Right renal pelvis (tissue), 4 donors: ENCODE data around the gene ACTRT1. TPM values are rescaled to one million over a fixed set of nuclear protein-coding genes. Genes with fewer than 3 reads are reported as not detected.

Source experiments
- DNase-seq, 4 donors: peaks; one replicate each; pipeline ENCODE4 v3.0.0-alpha.2; 2013; ENCODE audit warnings: low read depth in 4 of 4, low spot score in 3 of 4, missing footprints in 1 of 4
- polyA plus RNA-seq, 4 donors: library from polyadenylated mRNA; unstranded; fragments of 120-200 nt; gene quantifications; one replicate each; pipeline ENCODE4 v1.2.1, GENCODE V29; 2013; ENCODE audit not compliant: insufficient read length in 4 of 4

Gene ACTRT1
- not detected for polyA plus RNA-seq

- DNase-seq = no peak
These were observed at the start of gene ACTRT1 for GRCh38 chrX:128052303-128052702. ACTRT1 (minus strand) TSS chrX:128052403; CDS start chrX:128052206, 197 bp downstream.

DNA sequence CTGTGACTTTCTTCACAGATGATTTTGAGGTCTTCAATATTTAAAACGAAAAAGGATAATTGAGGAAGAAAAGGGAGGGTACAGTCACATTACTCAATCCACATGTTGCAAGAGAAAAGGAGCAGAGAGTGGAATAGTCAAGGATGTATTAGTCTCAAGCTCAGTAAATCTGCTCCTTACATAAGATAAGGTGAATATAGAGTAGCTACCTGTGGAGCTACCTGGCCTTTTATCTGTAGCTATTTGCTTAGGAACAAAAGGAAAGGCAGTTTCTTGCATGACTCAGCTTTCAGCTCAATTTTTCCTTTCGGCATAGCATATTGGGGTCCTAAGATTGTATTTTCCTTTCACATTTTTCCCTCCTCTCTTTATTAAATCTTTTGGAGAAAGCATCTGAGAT lies 26.3 kb upstream of the ACTRT1 start:
- DNase-seq = no peak

DNA sequence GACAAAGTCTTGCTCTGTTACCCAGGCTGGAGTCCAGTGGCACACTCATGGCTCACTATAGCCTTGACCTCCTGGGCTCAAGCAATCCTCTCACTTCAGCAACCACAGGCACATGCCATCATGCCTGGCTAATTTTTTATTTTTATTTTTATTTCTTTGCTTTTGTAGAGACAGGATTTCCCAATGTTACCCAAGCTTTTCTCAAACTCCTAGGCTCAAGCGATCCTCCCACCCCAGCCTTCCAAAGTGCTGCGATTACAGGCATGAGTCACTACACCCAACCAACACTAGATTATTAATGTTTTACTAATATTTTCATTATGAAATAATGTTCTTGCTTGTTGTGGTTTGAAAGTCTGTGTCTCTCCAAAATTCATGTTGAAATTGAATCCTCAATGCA lies 5.2 kb upstream of the ACTRT1 start:
- no peak for DNase-seq

DNA sequence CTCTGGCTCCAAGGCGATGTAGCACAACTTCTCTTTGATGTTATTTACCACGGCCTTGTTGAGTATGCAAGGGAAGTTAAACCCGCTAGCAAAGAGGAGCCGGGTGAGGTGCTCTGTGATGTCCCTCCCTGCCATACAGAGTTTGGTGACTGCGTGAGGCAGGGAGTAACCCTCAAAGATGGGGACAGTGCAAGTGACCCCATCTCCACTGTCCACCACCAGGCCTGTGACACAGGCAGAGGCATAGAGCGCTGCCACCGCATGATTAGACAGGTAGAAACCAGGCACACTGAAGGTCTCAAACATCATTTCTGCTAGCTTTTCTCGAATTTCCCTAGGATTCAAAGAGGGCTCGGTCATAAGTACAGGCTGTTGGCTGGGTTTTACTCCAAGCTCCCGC lies 677 bp downstream of the ACTRT1 start:
- no peak for DNase-seq

DNA sequence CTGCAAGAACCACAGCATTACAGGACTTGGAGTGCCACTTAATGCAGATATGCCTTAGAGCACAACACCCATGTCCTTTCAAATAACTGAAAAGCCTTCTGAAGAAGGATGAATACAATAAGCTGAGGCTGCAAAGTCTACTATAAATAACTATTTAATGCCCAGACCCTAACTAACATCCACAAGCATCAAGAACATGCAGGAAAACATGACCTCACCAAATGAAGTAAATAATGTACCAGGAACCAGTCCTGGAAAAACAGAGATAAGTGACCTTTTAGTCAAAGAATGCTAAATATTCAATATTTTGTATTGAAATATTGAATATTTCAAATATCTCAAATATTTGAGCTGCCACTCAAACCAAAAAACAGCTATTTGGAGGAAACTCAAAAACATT lies 16.9 kb downstream of the ACTRT1 start:
- DNase-seq = no peak

- no peak for DNase-seq
These were observed 30.6 kb downstream of the ACTRT1 start for GRCh38 chrX:128021566-128021965.

DNA sequence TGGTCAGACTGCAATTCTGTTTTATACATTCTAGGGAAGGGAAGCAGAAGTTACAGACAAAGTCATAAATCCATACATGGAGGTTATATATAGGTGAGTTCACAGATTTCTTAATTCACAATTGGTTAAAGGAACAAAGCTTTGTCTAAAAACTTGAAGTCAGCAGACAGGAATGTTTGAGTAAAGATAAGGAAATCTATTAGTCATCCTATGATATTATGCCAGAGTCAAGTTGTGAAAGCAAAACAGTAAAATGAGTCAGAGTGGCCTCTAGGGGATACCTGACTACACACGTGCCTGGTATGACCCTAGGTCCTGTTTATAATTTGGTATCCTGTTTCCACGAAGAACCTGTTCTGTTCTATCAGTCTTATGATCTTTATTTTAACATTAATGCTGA lies 31.5 kb downstream of the ACTRT1 start:
- DNase-seq = no peak

GRCh38 chrX:128019218-128019617 lies 33.0 kb downstream of the ACTRT1 start:
- no peak for DNase-seq

DNA sequence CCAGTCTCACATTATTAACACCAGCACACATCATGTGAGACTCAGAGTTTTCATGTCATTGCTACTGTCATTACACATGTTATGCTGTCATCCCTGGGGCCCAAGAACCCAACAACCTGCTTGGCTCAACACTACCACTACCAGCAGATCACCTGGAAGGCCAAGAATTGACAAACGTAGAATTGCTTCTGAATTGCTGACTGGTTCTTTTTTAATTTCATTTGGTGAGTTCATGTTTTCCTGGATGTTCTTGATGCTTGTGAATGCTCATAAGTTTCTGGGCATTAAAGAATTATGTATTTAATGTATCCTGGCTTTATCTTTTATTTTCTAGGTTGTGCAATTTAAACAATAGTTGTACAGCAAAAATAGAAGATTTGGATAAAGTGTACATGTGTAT lies 40.2 kb downstream of the ACTRT1 start:
- DNase-seq = no peak

DNA sequence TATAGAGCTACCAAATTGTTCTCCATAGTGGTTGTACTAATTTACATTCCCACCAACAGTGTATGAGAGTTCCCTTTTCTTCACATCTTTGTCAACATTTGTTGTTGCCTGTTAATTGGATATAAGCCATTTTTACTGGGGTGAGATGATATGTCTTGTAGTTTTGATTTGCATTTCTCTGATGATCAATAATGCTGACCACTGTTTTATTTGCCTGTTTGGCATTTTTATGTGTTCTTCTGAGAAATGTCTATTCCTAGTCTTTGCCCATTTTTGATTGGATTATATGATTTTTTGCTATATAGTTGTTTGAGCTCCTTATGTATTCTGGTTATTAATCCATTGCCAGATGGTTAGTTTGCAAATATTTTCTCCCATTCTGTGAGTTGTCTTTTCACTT lies 44.3 kb downstream of the ACTRT1 start:
- DNase-seq = no peak
